OCI-LY1 (cell line): ENCODE measurements around the gene ZNF771.
"Not testable (repeated sequence)": the region's sequence is repeated elsewhere in the genome, so short reads cannot be mapped to it uniquely, and the experiment has no call there.

Source experiments
- H2AFZ ChIP-seq: fragments of 200-600 bp; sonication (generic), shearing (Covaris generic); 2 replicates; pipeline ENCODE4 v1.6.0; 2014; ENCODE audit warnings: antibody characterized with exemption, mild to moderate bottlenecking, low read length
- H3F3A ChIP-seq: fragments of 200-600 bp; sonication (generic), shearing (Covaris generic); 2 replicates; pipeline ENCODE4 v1.6.0; 2014; ENCODE audit warnings: mild to moderate bottlenecking, antibody characterized with exemption, low read length, moderate library complexity; ENCODE audit not compliant: insufficient read depth
- H3K27ac ChIP-seq: fragments of 200-600 bp; sonication (generic); 2 replicates; pipeline ENCODE4 v1.5.1; 2014; ENCODE audit warnings: low read length, mixed run types, mild to moderate bottlenecking, low read depth; ENCODE audit not compliant: poor library complexity, severe bottlenecking
- H3K27me3 ChIP-seq: fragments of 200-600 bp; sonication (generic); 2 replicates; pipeline ENCODE4 v1.6.0; 2014; ENCODE audit warnings: antibody characterized with exemption, mild to moderate bottlenecking, low read length, moderate library complexity; ENCODE audit not compliant: insufficient read depth
- H3K36me3 ChIP-seq: fragments of 200-600 bp; sonication (generic); 2 replicates; pipeline ENCODE4 v1.6.1; 2014; ENCODE audit warnings: mild to moderate bottlenecking, antibody characterized with exemption, low read length, moderate library complexity, mixed read lengths; ENCODE audit not compliant: insufficient read depth
- H3K4me1 ChIP-seq: fragments of 200-600 bp; sonication (generic); 2 replicates; pipeline ENCODE4 v1.5.1; 2014; ENCODE audit warnings: mild to moderate bottlenecking, low read length, moderate library complexity; ENCODE audit not compliant: insufficient read depth, severe bottlenecking
- H3K4me2 ChIP-seq: fragments of 200-600 bp; sonication (generic), shearing (Covaris generic); 2 replicates; pipeline ENCODE4 v1.6.1; 2014; ENCODE audit warnings: low read length
- H3K4me3 ChIP-seq: fragments of 200-600 bp; sonication (generic); 2 replicates; pipeline ENCODE4 v1.5.1; 2014; ENCODE audit warnings: low read length, low read depth, mild to moderate bottlenecking, mixed read lengths; ENCODE audit not compliant: poor library complexity, severe bottlenecking
- H3K79me2 ChIP-seq: fragments of 200-600 bp; shearing (Covaris generic); 2 replicates; pipeline ENCODE4 v1.6.1; 2016; ENCODE audit warnings: mixed run types, low read length, mixed read lengths; ENCODE audit not compliant: insufficient read depth
- H3K9ac ChIP-seq: fragments of 200-600 bp; sonication (generic), shearing (Covaris generic); 2 replicates; pipeline ENCODE4 v1.6.1; 2014; ENCODE audit warnings: mild to moderate bottlenecking, low read length, mixed read lengths
- H3K9me2 ChIP-seq: fragments of 200-600 bp; sonication (generic), shearing (Covaris generic); 2 replicates; pipeline ENCODE4 v1.6.1; 2014; ENCODE audit warnings: low read depth, mild to moderate bottlenecking, low read length, mixed read lengths
- H3K9me3 ChIP-seq: fragments of 200-600 bp; shearing (Covaris generic); 2 replicates; pipeline ENCODE4 v1.6.1; 2014; ENCODE audit warnings: low read length, mixed read lengths
- H4K20me1 ChIP-seq: fragments of 200-600 bp; sonication (generic), shearing (Covaris generic); 2 replicates; pipeline ENCODE4 v1.6.0; 2016; ENCODE audit warnings: mild to moderate bottlenecking, low read length; ENCODE audit not compliant: insufficient read depth
- EZH2 ChIP-seq: fragments of 200-600 bp; sonication (generic), shearing (Covaris generic); IDR thresholded peaks from 2 replicates; pipeline ENCODE4 v1.8.0; 2017; ENCODE audit warnings: borderline replicate concordance, mixed run types, mild to moderate bottlenecking, antibody characterized with exemption, low read length, moderate library complexity, mixed read lengths
- TF ChIP-seq, protein P1 (sequence below): fragments of 200-600 bp; sonication (generic), shearing (Covaris generic); IDR thresholded peaks from 2 replicates; pipeline ENCODE4 v1.5.1; 2017; ENCODE audit warnings: mild to moderate bottlenecking, antibody characterized with exemption, low read length, moderate library complexity, mixed read lengths

ZNF771 gene

DNA sequence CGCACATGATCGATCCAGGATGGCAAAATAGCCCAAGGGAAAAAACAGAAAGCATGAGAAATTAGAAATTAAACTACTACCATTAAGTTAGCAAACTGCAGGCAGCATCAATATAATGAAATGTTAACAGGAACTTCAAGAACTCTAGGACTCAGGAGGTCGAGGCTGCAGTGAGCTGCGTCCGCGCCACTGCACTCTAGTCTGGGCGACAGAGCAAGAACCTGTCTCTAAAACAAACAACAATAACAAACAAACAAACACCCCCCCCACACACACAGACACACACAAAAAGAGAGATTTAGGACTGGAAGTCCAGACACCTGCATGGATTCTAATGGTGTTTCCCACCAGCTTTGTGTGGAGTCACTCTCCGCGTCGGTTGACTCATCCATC is 38.8 kb downstream of the ZNF771 start:
- Histone ChIP-seq H3K4me3 (peak overlapping the region; percentile 92), H4K20me1 (no peaks in the 10 kb centered on the region), H3K4me1 (peaks cover 41% of the 10 kb centered on the region), H2AFZ (peak overlapping the region; percentile 90), H3K9me2 (no peaks in the 10 kb centered on the region), H3K79me2 (peaks cover 9% of the 10 kb centered on the region), H3K9me3 (peaks cover 8% of the 10 kb centered on the region; the same call in 1 of the 2 replicates), H3K27ac (peak overlapping the region; percentile 65), H3K9ac (peak overlapping the region; percentile 95), H3K36me3 (peaks cover 25% of the 10 kb centered on the region), H3K4me2 (peak overlapping the region; percentile 84), H3K27me3 (no peaks in the 10 kb centered on the region), H3F3A (peaks cover 2% of the 10 kb centered on the region; the same call in 1 of the 2 replicates)
- no peak for TF ChIP-seq EZH2
- TF ChIP-seq, protein P1, sequence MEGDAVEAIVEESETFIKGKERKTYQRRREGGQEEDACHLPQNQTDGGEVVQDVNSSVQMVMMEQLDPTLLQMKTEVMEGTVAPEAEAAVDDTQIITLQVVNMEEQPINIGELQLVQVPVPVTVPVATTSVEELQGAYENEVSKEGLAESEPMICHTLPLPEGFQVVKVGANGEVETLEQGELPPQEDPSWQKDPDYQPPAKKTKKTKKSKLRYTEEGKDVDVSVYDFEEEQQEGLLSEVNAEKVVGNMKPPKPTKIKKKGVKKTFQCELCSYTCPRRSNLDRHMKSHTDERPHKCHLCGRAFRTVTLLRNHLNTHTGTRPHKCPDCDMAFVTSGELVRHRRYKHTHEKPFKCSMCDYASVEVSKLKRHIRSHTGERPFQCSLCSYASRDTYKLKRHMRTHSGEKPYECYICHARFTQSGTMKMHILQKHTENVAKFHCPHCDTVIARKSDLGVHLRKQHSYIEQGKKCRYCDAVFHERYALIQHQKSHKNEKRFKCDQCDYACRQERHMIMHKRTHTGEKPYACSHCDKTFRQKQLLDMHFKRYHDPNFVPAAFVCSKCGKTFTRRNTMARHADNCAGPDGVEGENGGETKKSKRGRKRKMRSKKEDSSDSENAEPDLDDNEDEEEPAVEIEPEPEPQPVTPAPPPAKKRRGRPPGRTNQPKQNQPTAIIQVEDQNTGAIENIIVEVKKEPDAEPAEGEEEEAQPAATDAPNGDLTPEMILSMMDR: no peak

DNA sequence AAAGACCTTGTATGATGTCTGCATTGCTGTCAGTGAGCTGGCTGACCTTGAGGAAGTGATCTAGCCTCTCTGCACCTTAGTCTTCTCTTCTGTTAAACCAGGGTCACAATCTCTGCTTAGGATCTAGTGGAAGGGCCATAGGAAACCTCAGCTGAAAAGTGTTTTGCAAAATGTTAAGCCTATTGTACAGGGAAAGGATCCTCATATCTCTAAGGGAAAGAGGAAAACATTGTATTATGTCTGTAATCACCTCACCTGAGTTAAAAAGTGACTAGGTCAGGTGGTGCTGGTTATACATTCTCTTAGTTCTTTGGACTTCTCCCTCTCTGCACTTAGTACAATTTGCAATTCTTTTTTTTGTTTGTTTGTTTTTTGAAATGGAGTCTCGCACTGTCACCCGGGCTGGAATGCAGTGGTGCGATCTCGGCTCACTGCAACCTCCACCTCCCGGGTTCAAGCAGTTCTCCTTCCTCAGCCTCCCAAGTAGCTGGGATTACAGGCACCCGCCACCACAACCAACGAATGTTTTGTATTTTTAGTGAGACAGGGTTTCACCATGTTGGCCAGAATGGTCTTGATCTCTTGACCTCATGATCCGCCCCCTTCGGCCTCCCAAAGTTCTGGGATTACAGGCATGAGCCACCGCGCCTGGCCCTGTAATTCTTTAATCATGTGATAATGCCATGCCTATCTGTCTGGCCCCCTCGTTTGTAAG is 40.3 kb downstream of the ZNF771 start:
- Histone ChIP-seq H3K27ac (no peak overlapping the region), H4K20me1 (no peaks in the 10 kb centered on the region), H2AFZ (no peak overlapping the region), H3K9me2 (no peaks in the 10 kb centered on the region), H3K79me2 (peaks cover 9% of the 10 kb centered on the region), H3K4me2 (no peak overlapping the region), H3K4me1 (peaks cover 48% of the 10 kb centered on the region), H3F3A (peaks cover 6% of the 10 kb centered on the region; the same call in 1 of the 2 replicates), H3K27me3 (no peaks in the 10 kb centered on the region), H3K36me3 (peaks cover 25% of the 10 kb centered on the region), H3K4me3 (no peak overlapping the region), H3K9me3 (peaks cover 8% of the 10 kb centered on the region; the same call in 1 of the 2 replicates), H3K9ac (no peak overlapping the region)
- TF ChIP-seq, protein P1: no peak
- no peak for TF ChIP-seq EZH2

DNA sequence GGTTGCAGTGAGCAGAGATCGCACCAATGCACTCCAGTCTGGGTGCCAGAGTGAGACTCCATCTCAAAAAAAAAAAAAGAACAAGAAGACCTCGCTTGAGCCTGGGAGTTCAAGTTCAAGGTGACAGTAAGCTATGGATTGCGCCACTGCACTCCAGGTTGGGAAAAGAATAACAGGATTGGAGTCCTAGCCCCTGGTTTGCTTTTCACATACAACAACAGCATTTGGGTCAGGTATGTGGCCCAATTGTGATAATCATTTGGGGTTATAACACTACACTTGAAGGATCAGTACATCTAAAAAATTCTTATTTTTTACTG is 41.7 kb downstream of the ZNF771 start:
- H3K9me2 ChIP-seq: no peaks in the 10 kb centered on the region
- no peaks in the 10 kb centered on the region for H4K20me1 ChIP-seq
- peaks cover 12% of the 10 kb centered on the region for H3K36me3 ChIP-seq
- peaks cover under 1% of the 10 kb centered on the region; the same call in 1 of the 2 replicates for H3K9me3 ChIP-seq
- no peak overlapping the region for H3K4me3 ChIP-seq
- no peak overlapping the region for H3K9ac ChIP-seq
- no peak overlapping the region for H3K27ac ChIP-seq
- H3K79me2 ChIP-seq: peaks cover 9% of the 10 kb centered on the region
- 0 out of 2 replicates have a peak, but pooled peaks cover 6% of the 10 kb centered on the region for H3F3A ChIP-seq
- no peak overlapping the region for H2AFZ ChIP-seq
- no peaks in the 10 kb centered on the region for H3K27me3 ChIP-seq
- H3K4me1 ChIP-seq: peaks cover 53% of the 10 kb centered on the region
- no peak for TF ChIP-seq EZH2
- TF ChIP-seq, protein P1: no peak
- no peak overlapping the region for H3K4me2 ChIP-seq

DNA sequence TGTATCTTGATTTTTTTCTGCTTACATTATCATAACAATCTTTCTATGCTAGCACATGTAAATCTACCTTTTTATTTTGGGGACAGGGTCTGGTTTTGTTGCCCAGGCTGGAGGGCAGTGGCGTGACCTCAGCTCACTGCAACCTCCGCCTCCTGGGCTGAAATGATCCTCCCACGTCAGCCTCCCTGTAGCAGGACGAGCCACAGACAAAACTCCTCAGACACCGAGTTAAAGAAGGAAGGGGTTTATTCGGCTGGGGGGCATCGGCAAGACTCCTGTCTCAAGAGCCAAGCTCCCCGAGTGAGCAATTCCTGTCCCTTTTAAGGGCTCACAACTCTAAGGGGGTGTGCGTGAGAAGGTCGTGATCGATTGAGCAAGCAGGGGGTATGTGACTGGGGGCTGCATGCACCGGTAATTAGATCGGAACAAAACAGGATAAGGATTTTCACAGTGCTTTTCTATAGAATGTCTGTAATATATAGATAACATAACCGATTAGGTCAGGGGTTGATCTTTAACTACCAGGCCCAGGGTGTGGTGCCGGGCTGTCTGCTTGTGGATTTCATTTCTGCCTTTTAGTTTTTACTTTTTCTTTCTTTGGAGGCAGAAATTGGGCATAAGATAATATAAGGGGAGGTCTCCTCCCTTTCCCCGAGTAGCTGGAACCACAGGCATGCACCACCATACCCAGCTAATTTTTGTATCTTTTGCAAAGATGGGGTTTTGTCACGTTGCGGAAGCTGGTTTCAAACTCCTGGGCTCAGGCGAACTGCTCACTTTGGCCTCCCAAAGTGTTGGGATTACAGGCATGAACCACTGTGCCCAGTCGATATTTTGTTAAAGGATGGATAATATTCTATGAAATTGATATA is 45.5 kb downstream of the ZNF771 start:
- not testable (repeated sequence) for H3K9me3 ChIP-seq, H3K9ac ChIP-seq, H3K27me3 ChIP-seq, H3F3A ChIP-seq, H3K9me2 ChIP-seq, H4K20me1 ChIP-seq, H3K79me2 ChIP-seq, H3K4me2 ChIP-seq, H3K4me3 ChIP-seq, H2AFZ ChIP-seq, H3K36me3 ChIP-seq
- Histone ChIP-seq H3K4me1 (peaks cover 67% of the 10 kb centered on the region), H3K27ac (peak overlapping the region; percentile 98)
